Activated T-helper 2 cell treated with anti-CD3 and anti-CD28 coated beads, Interferon-gamma antibody, Interleukin-2, Interleukin-4, amounts not matched to agents 10 μg/mL and 5 μg/mL and 100 μg/mL, durations not matched to agents 14 hours and 24 hours and 36 hours (primary cell): ENCODE data around the gene C19orf33. TPM values are rescaled to one million over a fixed set of nuclear protein-coding genes. Genes with fewer than 3 reads are reported as not detected.

Experiments
- DNase-seq: peaks from one replicate; pipeline ENCODE4 v3.0.0; 2021; ENCODE audit warnings: low spot score
- H3K27ac Mint-ChIP-seq: one replicate; pipeline ENCODE4 v1.8.0; 2021; ENCODE audit warnings: mixed read lengths
- H3K27me3 Mint-ChIP-seq: one replicate; pipeline ENCODE4 v1.8.0; 2021; ENCODE audit warnings: low read depth, mixed read lengths
- H3K36me3 Mint-ChIP-seq: one replicate; pipeline ENCODE4 v1.8.0; 2021; ENCODE audit warnings: low read depth, mixed read lengths
- H3K4me1 Mint-ChIP-seq: one replicate; pipeline ENCODE4 v1.8.0; 2021; ENCODE audit warnings: low read depth, mixed read lengths
- H3K4me3 Mint-ChIP-seq: one replicate; pipeline ENCODE4 v1.8.0; 2021; ENCODE audit warnings: low read depth, mild to moderate bottlenecking, moderate library complexity, mixed read lengths
- H3K9me3 Mint-ChIP-seq: one replicate; pipeline ENCODE4 v1.8.0; 2021; ENCODE audit warnings: mixed read lengths
- intact Hi-C: fragments of 100-400 bp; cut with micrococcal nuclease; formaldehyde crosslinking; loops from one replicate; pipeline ENCODE4 v1.15.1; 2023
- total RNA-seq: library from RNA; stranded (reverse); gene quantifications from 2 replicates; pipeline ENCODE4 v1.2.3, GENCODE V29; 2022

Gene C19orf33
- total RNA-seq, 1 donor from 2014 or later = 2.0 TPM

DNA sequence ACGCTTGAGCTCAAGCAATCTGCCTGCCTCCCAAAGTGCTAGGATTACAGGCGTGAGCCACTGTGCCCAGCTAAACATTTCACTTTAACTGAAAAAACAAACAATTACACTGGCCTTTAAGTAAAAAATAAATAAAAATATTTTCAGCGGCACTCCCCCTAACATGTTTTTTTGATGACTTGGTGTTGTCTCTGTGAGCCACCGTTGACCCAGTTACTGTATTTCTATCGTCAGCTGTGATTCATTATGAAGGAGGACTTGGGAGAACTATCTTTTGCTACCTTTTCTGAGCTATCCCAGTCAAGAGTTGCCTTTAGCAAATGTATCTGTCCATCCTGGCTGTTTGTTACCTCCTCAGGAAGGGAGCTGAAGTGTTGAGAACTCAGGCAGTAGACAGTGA, 18.5 kb upstream of the C19orf33 start:
- no peak for DNase-seq
- H3K27me3 Mint-ChIP-seq = no peaks in the 10 kb centered on the region
- peaks cover 19% of the 10 kb centered on the region for H3K4me1 Mint-ChIP-seq
- H3K9me3 Mint-ChIP-seq = no peaks in the 10 kb centered on the region
- intact Hi-C loops = no loop called here
- H3K36me3 Mint-ChIP-seq = peaks cover 28% of the 10 kb centered on the region
- H3K27ac Mint-ChIP-seq = no peak overlapping the region
- H3K4me3 Mint-ChIP-seq = no peak overlapping the region

DNA sequence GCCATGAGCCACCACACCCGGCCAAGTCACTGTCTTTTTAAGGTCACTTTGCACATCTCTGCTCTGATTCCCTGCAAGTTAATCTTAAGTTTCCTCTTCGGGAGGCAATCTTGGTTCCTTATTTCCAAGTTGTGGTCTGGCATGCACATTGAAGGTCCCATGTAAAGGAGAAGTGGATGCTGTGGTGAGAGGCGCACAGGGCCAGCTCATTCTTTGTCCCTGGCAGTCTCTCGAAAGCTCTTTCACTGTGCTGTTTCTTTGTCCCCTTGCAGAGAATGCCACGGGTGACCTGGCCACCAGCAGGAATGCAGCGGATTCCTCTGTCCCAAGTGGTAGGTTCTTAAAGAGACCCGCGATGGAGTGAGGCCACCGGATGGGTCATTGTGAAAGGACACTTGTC, 16.4 kb upstream of the C19orf33 start:
- Mint-ChIP-seq H3K4me3 (no peak overlapping the region), H3K36me3 (peaks cover 43% of the 10 kb centered on the region), H3K4me1 (peaks cover 6% of the 10 kb centered on the region), H3K27ac (no peak overlapping the region), H3K27me3 (no peaks in the 10 kb centered on the region), H3K9me3 (no peaks in the 10 kb centered on the region)
- DNase-seq = no peak
- intact Hi-C loops = no loop called here

DNA sequence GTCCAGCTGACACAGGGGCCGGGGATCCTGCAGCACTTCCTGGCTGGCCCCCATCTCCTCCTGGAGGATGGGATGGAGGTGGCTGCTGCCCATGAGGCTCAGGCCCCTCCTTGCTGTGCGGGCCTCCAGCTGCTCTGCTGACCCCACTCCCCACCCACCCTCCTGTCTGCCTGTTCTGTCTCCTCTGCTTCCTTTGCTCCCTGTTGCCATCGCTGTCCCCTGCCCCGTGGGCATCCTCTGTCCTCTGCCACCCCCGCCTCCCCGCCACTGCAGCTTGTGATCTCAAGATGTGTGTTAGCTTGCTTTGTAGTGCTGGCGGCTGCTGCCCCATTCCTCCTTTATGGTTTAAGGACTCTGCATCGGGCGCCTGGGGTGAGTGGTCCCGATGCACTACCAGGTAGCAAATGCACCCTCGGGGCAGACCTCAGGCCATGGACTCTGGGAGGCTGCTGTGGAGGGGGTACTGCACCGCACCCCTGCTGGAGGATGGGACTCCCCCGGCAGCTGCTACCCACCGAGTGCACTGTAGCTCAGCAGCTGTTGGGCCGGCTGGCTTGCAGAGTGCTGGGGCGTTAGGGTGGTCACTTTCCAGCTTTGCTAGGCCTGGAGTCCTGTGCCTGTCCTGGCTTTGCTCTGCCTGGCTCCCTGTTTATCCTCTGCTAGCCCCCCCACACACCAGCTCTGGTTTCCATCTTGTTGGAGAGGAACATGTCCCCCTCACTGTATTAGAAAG, 15.8 kb upstream of the C19orf33 start:
- Mint-ChIP-seq H3K27ac (no peak overlapping the region), H3K9me3 (no peaks in the 10 kb centered on the region), H3K36me3 (peaks cover 42% of the 10 kb centered on the region), H3K27me3 (no peaks in the 10 kb centered on the region), H3K4me1 (peaks cover 2% of the 10 kb centered on the region), H3K4me3 (no peak overlapping the region)
- intact Hi-C loops = no loop called here
- DNase-seq = no peak

DNA sequence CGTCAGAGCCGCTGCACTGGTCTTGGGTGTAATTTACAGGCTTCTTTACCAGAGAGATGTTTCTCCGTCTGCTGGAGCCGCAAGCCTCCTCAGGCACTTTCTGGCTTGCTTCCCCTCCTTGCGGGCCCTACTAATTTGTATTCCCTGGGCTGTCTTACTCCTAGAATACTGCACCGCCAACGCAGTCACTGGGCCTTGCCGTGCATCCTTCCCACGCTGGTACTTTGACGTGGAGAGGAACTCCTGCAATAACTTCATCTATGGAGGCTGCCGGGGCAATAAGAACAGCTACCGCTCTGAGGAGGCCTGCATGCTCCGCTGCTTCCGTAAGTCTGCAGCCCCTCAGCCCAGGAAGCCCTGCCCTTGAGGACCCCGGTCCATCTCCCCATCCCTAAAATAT, 14.1 kb upstream of the C19orf33 start:
- Mint-ChIP-seq H3K4me3 (no peak overlapping the region), H3K27ac (no peak overlapping the region), H3K4me1 (no peaks in the 10 kb centered on the region), H3K9me3 (no peaks in the 10 kb centered on the region), H3K27me3 (no peaks in the 10 kb centered on the region), H3K36me3 (peaks cover 35% of the 10 kb centered on the region)
- no peak for DNase-seq
- intact Hi-C loops = no loop called here

DNA sequence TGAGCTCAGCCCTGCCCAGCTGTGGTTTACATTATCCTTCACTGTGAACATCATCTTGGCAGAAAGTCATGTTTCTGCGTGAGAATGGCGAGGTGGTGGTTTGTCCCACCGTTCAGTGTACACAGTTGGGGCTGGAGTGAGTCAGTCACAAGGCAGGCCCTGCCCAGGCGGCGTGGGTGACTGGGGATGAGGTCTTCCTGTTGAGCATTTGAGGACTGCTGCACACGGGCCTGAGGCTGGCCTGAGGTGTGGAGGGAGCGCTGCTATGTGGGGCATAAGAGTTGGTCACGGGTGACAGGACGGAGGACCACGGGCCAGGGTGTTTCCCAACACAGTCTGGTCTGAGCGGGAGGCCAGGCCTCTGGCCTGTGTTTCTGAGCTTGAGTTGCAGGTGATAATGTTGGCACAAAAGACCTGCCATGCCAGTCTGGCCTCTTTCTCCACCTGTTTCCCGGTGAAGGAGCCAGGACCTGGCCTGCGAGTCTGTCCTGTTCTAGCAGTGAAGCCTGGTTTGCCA, 13.4 kb upstream of the C19orf33 start:
- H3K27me3 Mint-ChIP-seq = no peaks in the 10 kb centered on the region
- H3K27ac Mint-ChIP-seq = no peak overlapping the region
- intact Hi-C loops = no loop called here
- H3K36me3 Mint-ChIP-seq = peaks cover 34% of the 10 kb centered on the region
- no peak for DNase-seq
- no peak overlapping the region for H3K4me3 Mint-ChIP-seq
- H3K9me3 Mint-ChIP-seq = no peaks in the 10 kb centered on the region
- H3K4me1 Mint-ChIP-seq = no peaks in the 10 kb centered on the region

DNA sequence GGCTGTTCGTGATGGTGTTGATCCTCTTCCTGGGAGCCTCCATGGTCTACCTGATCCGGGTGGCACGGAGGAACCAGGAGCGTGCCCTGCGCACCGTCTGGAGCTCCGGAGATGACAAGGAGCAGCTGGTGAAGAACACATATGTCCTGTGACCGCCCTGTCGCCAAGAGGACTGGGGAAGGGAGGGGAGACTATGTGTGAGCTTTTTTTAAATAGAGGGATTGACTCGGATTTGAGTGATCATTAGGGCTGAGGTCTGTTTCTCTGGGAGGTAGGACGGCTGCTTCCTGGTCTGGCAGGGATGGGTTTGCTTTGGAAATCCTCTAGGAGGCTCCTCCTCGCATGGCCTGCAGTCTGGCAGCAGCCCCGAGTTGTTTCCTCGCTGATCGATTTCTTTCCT, 12.2 kb upstream of the C19orf33 start:
- Mint-ChIP-seq H3K27ac (no peak overlapping the region), H3K36me3 (peaks cover 24% of the 10 kb centered on the region), H3K27me3 (no peaks in the 10 kb centered on the region), H3K4me1 (no peaks in the 10 kb centered on the region), H3K9me3 (no peaks in the 10 kb centered on the region), H3K4me3 (no peak overlapping the region)
- DNase-seq = no peak
- intact Hi-C loops = no loop called here

DNA sequence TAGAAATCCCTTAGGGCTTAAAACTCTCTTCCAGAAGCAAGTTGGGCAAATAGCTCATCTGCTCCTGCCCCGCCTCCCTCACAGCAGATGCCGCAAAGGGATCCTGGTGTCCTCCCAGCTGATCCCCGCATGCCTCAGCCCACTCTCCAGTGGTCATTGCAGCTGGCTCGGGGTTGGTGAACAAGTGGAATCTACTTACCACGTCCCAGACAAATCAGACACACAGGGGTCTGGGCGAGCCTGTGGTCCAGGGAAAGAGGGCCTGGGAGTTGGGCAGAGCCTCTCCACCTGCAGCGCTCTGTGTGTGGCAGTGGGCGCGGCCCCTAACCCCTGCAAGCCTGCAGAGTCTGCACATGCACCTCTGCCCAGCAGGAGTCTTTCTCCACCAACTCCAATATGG, 10.8 kb upstream of the C19orf33 start:
- Mint-ChIP-seq H3K36me3 (peaks cover 22% of the 10 kb centered on the region), H3K4me1 (no peaks in the 10 kb centered on the region), H3K27me3 (no peaks in the 10 kb centered on the region), H3K9me3 (no peaks in the 10 kb centered on the region), H3K27ac (no peak overlapping the region), H3K4me3 (no peak overlapping the region)
- intact Hi-C loops = no loop called here
- DNase-seq = no peak

DNA sequence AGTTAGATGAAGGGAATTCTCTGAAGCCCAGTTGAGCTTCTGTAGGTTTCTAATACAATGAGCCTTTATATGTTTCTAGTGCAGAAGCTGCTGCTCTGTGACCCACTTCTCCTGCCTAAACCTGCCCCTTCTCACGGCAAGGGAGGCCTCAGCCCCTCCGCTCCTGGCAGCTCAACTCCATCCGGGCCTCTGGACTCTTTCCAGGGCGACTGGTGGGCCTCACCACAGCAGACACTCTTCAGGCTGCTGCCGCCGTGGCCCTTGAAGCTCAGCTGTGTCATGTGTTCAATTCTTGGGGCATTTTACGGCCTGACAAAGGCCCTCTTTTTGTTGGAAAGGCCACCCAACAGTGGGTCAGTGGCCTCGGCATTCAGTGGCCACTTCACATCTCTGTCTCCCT, 10.0 kb upstream of the C19orf33 start:
- H3K4me3 Mint-ChIP-seq = no peak overlapping the region
- no peaks in the 10 kb centered on the region for H3K9me3 Mint-ChIP-seq
- DNase-seq = no peak
- peaks cover 17% of the 10 kb centered on the region for H3K36me3 Mint-ChIP-seq
- no peaks in the 10 kb centered on the region for H3K4me1 Mint-ChIP-seq
- no peak overlapping the region for H3K27ac Mint-ChIP-seq
- intact Hi-C loops = no loop called here
- no peaks in the 10 kb centered on the region for H3K27me3 Mint-ChIP-seq

DNA sequence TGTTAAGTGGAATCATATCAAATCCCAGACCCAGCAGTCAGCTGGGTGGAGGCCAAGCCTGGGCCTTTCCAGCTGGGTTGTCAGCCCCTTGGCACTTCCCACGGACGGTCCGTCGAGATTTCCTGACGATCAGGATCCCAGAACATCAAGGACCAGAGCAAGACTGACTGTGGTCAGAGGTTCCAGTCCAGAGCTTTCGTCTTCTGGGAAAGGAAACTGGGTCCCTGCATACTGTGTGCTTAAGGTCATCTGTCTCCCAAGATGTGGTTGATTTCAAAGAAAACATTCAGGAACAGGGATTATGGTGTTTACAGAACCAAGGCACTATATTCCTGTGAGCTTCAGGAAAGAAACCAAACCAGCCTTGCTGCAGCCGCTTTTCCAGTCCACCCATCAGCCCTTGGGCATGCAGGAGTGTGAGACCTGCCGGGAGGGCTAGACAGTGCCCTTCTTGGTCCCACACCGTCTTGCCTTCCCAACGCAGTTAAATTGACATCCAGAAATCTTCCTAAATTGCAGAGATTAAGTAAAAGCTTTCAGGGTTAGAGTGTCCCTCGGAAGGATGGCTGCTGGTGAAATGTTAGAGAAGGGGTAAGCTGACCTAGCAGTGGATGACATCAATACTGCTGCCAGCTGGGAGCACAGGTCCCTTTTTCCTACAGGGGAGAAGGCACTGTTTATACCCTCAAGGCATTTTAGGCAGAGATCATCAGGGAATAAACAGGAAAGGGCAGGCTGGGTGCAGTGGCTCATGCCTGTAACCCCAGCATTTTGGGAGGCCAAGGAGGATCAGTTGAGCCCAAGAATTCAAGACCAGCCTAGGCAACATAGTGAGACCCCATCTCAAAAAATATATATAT, 5.0 kb upstream of the C19orf33 start:
- Mint-ChIP-seq H3K36me3 (peaks cover 4% of the 10 kb centered on the region), H3K27ac (no peak overlapping the region), H3K27me3 (no peaks in the 10 kb centered on the region), H3K4me1 (no peaks in the 10 kb centered on the region), H3K4me3 (no peak overlapping the region), H3K9me3 (no peaks in the 10 kb centered on the region)
- intact Hi-C loops = no loop called here
- DNase-seq = no peak

DNA sequence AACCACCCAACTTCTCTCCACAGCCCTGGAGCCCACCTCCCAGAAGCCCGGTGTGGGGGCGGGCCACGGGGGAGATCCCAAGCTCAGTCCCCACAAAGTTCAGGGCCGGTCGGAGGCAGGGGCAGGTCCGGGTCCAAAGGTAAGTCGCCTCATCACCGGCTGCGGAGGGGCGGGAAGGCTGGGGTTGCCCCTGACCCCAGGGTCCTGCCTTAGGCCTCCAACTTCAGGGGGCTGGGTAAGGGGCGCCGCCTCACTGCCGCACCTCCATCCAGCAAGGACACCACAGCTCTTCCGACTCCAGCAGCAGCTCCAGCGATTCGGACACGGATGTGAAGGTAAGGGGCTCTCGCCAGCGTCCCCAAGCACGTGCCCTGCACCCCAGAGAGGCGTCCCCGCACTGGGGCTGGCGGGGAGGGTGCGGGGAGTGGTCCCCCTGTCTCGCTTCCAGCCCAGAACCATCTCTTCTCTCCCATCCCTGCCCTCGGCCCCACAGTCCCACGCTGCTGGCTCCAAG, 358 bp downstream of the C19orf33 start:
- H3K27me3 Mint-ChIP-seq = no peaks in the 10 kb centered on the region
- no peak overlapping the region for H3K4me3 Mint-ChIP-seq
- H3K36me3 Mint-ChIP-seq = peaks cover 20% of the 10 kb centered on the region
- no peaks in the 10 kb centered on the region for H3K4me1 Mint-ChIP-seq
- no peaks in the 10 kb centered on the region for H3K9me3 Mint-ChIP-seq
- no peak for DNase-seq
- no peak overlapping the region for H3K27ac Mint-ChIP-seq
- intact Hi-C loops = no loop called here

DNA sequence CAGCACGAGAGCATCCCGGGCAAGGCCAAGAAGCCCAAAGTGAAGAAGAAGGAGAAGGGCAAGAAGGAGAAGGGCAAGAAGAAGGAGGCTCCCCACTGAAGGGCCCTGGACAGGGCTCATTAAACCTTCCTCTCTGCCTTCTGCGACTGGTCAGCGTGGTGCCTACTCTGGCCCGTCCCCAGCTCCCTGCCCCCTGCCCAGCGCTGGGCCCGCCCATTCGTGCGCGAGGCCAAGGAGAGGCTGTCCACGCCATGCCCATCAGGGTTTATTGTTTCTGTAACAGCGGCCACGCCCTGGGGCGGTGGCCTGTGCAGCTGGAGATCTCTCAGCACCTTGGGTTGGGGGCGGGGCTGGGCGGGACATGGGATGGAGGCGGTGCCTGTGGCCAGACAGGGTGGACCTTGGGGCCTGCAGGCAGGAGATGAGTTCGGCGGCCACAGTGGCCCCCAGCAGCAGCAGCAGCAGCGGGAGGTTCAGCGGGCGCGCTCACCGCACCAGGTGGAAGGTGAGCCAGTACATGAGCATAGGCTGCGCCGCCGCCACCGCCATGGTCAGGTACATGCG, 897 bp downstream of the C19orf33 start:
- no peaks in the 10 kb centered on the region for H3K4me1 Mint-ChIP-seq
- no peaks in the 10 kb centered on the region for H3K9me3 Mint-ChIP-seq
- no peak for DNase-seq
- no peak overlapping the region for H3K27ac Mint-ChIP-seq
- no peaks in the 10 kb centered on the region for H3K27me3 Mint-ChIP-seq
- H3K36me3 Mint-ChIP-seq = peaks cover 24% of the 10 kb centered on the region
- H3K4me3 Mint-ChIP-seq = no peak overlapping the region
- intact Hi-C loops = no loop called here

DNA sequence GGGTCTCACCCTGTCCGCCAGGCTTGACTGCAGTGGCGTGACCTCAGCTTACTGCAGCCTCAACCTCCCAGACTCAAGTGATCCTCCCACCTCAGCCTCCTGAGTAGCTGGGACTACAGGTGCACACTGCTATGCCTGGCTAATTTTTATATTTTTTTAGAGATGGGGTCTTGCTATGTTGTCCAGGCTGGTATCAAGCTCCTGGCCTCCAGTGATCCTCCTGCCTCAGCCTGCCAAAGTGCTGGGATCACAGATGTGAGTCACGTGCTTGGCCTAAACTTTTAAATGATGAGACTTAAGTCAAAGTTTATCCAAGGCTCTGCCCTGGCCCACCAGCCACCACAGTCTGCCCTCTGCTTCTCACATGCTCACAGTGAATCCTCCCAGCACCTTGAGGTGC, 2.2 kb downstream of the C19orf33 start:
- no peak overlapping the region for H3K4me3 Mint-ChIP-seq
- H3K9me3 Mint-ChIP-seq = no peaks in the 10 kb centered on the region
- peaks cover 32% of the 10 kb centered on the region for H3K36me3 Mint-ChIP-seq
- intact Hi-C loops = no loop called here
- H3K4me1 Mint-ChIP-seq = no peaks in the 10 kb centered on the region
- H3K27me3 Mint-ChIP-seq = no peaks in the 10 kb centered on the region
- no peak overlapping the region for H3K27ac Mint-ChIP-seq
- no peak for DNase-seq

DNA sequence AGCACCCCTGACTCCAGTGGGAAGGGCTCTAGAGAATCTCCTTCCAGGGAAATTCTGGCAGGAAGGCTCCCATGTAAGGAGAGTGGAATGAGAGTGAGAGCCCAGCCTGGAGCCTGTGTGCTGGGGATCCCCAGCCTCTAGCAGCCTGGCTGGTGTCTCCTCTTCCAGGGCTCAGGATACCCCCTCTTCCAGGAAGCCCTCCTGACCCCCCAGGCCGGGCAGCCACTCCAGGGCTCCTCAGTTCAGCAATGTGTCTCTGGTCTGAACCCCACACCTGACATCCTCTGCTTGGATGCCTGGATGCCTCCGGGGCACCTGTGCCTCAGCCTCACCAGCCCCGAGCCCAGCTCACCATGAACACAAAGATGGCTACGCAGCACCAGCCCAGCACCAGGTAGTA, 3.0 kb downstream of the C19orf33 start:
- no peak for DNase-seq
- H3K9me3 Mint-ChIP-seq = no peaks in the 10 kb centered on the region
- H3K4me3 Mint-ChIP-seq = no peak overlapping the region
- H3K36me3 Mint-ChIP-seq = peaks cover 32% of the 10 kb centered on the region
- no peaks in the 10 kb centered on the region for H3K4me1 Mint-ChIP-seq
- H3K27me3 Mint-ChIP-seq = no peaks in the 10 kb centered on the region
- intact Hi-C loops = no loop called here
- no peak overlapping the region for H3K27ac Mint-ChIP-seq
